Uterus (tissue), 4 donors: ENCODE measurements around the gene CDH4. TPM values are rescaled to one million over a fixed set of nuclear protein-coding genes. Genes with fewer than 3 reads are reported as not detected.

Experiments used
- DNase-seq, 2 donors: peaks; one replicate each; pipeline ENCODE4 v3.0.0-alpha.2; 2019 to 2020
- H3K27ac ChIP-seq, 2 donors: fragments of 200-600 bp; sonication (generic); 1 replicate in 1 of 2; 2 replicates in 1 of 2; pipeline ENCODE4 v1.5.1; 2016 to 2018
- H3K27me3 ChIP-seq, 2 donors: fragments of 200-600 bp; sonication (generic); one replicate each; pipeline ENCODE4 v1.5.1; 2018 to 2019; ENCODE audit warnings: control low read depth in 1 of 2
- H3K36me3 ChIP-seq, 2 donors: fragments of 200-600 bp; sonication (generic); one replicate each; pipeline ENCODE4 v1.5.1; 2019; ENCODE audit warnings: control low read depth in 1 of 2
- H3K4me1 ChIP-seq, 2 donors: fragments of 200-600 bp; sonication (generic); one replicate each; pipeline ENCODE4 v1.5.1; 2018 to 2019; ENCODE audit warnings: control low read depth in 1 of 2
- H3K4me3 ChIP-seq, 2 donors: fragments of 200-600 bp; sonication (generic); 1 replicate in 1 of 2; 2 replicates in 1 of 2; pipeline ENCODE4 v1.5.1; 2018 to 2019; ENCODE audit warnings: mild to moderate bottlenecking in 1 of 2
- H3K9me3 ChIP-seq, 2 donors: fragments of 200-600 bp; sonication (generic); one replicate each; pipeline ENCODE4 v1.5.1; 2019; ENCODE audit warnings: control low read depth in 1 of 2
- CTCF ChIP-seq, 4 experiments: fragments of 200-600 bp in 2 of 4; fragments of 450-650 bp in 2 of 4; sonication (generic) in 2 of 4; IDR thresholded peaks; one replicate each; pipeline ENCODE4 v1.5.1; 2016 to 2019; ENCODE audit warnings: antibody characterized with exemption in 4 of 4, mild to moderate bottlenecking in 2 of 4, moderate library complexity in 1 of 4
- POLR2A ChIP-seq, 2 donors: fragments of 450-650 bp; IDR thresholded peaks; one replicate each; pipeline ENCODE4 v1.6.1; 2016; ENCODE audit warnings: antibody characterized with exemption in 2 of 2, mild to moderate bottlenecking in 1 of 2, moderate library complexity in 1 of 2
- intact Hi-C: fragments of 100-400 bp; cut with DNase I; formaldehyde crosslinking; loops from one replicate; pipeline ENCODE4 v1.15.1; 2023; ENCODE audit warnings: low total_unique reads
- total RNA-seq, 4 donors: library from RNA; depleted of rRNA in 3 of 4; stranded (reverse); fragments of >200 nt in 3 of 4; gene quantifications; one replicate each; pipeline versions ENCODE4 v1.1.0 to v1.2.4, GENCODE V29; 2014 to 2023
- donor health status: DM: yes; HTN: yes; CAD: no.

CDH4 gene
- total RNA-seq, 4 donors from 2014 or later: under 0.01 to 0.55 TPM; not detected in 2

GRCh38 chr20:61907081-61907891 lies 655.2 kb downstream of the CDH4 start:
- H3K4me3 ChIP-seq: no peak overlapping the region
- H3K36me3 ChIP-seq: no peaks in the 10 kb centered on the region
- H3K27me3 ChIP-seq: no peaks in the 10 kb centered on the region
- intact Hi-C loops: no loop called here
- no peak overlapping the region for H3K27ac ChIP-seq
- H3K9me3 ChIP-seq: no peaks in the 10 kb centered on the region
- H3K4me1 ChIP-seq: no peaks in the 10 kb centered on the region
- DNase-seq: no peak
- TF ChIP-seq POLR2A (IDR thresholded peaks at IDR 0.05): no peak
- TF ChIP-seq CTCF (IDR thresholded peaks at IDR 0.05): no peak

- no peak for TF ChIP-seq POLR2A (IDR thresholded peaks at IDR 0.05)
- TF ChIP-seq CTCF (IDR thresholded peaks at IDR 0.05): no peak
- intact Hi-C loops: no loop called here
- H3K27me3 ChIP-seq: no peaks in the 10 kb centered on the region
Measured at GRCh38 chr20:61908057-61909026, 656.3 kb downstream of the CDH4 start.

GRCh38 chr20:61909028-61909427 lies 657.0 kb downstream of the CDH4 start:
- TF ChIP-seq POLR2A (IDR thresholded peaks at IDR 0.05) (no peak), CTCF (IDR thresholded peaks at IDR 0.05) (no peak)
- no peaks in the 10 kb centered on the region for H3K36me3 ChIP-seq
- no peak overlapping the region for H3K27ac ChIP-seq
- H3K27me3 ChIP-seq: no peaks in the 10 kb centered on the region
- no peaks in the 10 kb centered on the region for H3K9me3 ChIP-seq
- no peak for DNase-seq
- H3K4me1 ChIP-seq: no peaks in the 10 kb centered on the region
- no peak overlapping the region for H3K4me3 ChIP-seq
- intact Hi-C loops: no loop called here

More at GRCh38 chr20:61908057-61909026, 656.3 kb downstream of the CDH4 start:
- Histone ChIP-seq H3K36me3 (no peaks in the 10 kb centered on the region), H3K4me1 (no peaks in the 10 kb centered on the region), H3K27ac (no peak overlapping the region), H3K4me3 (no peak overlapping the region), H3K9me3 (no peaks in the 10 kb centered on the region)
- no peak for DNase-seq

DNA sequence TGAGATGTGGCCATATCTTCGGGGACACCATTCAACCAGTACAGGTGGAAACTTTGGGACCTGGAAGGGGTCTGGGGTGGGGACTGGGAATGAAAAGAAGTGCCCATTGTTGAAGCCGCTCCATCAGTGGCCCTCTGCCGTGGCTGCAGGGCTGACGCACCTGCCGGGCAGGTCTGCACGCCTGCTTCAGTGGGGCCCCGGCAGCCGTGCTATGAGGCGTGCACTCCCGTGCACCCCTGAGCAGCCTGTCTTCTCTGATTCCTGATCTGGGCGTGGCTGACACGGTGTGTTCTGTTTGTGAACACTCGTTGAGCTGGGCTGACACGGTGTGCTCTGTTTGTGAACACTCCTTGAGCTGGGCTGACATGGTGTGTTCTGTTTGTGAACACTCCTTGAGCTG lies 657.8 kb downstream of the CDH4 start:
- Histone ChIP-seq H3K27me3 (no peaks in the 10 kb centered on the region), H3K27ac (no peak overlapping the region), H3K36me3 (no peaks in the 10 kb centered on the region), H3K4me1 (no peaks in the 10 kb centered on the region), H3K9me3 (no peaks in the 10 kb centered on the region), H3K4me3 (no peak overlapping the region)
- intact Hi-C loops: no loop called here
- no peak for DNase-seq
- TF ChIP-seq CTCF (IDR thresholded peaks at IDR 0.05) (no peak), POLR2A (IDR thresholded peaks at IDR 0.05) (no peak)

- intact Hi-C loops: no loop called here
- H3K27ac ChIP-seq: no peak overlapping the region
- no peaks in the 10 kb centered on the region for H3K9me3 ChIP-seq
- no peak for DNase-seq
- no peaks in the 10 kb centered on the region for H3K36me3 ChIP-seq
- H3K4me1 ChIP-seq: no peaks in the 10 kb centered on the region
- no peak overlapping the region for H3K4me3 ChIP-seq
- H3K27me3 ChIP-seq: no peaks in the 10 kb centered on the region
- TF ChIP-seq POLR2A (IDR thresholded peaks at IDR 0.05): no peak
- no peak for TF ChIP-seq CTCF (IDR thresholded peaks at IDR 0.05)
Measured at GRCh38 chr20:61911824-61912223, 659.8 kb downstream of the CDH4 start.
